Esophagus muscularis mucosa (tissue), 4 donors: ENCODE measurements around the gene ZNF217. TPM values are rescaled to one million over a fixed set of nuclear protein-coding genes. Genes with fewer than 3 reads are reported as not detected.

Experiments
- DNase-seq: peaks from one replicate; pipeline ENCODE4 v3.0.0-alpha.2; 2017; ENCODE audit errors: extremely low spot score
- H3K27ac ChIP-seq, 4 donors: fragments of 200-600 bp; sonication (generic); replicated peaks in 1 of 4; 1 replicate in 3 of 4; 2 replicates in 1 of 4; pipeline ENCODE4 v1.5.1; 2016 to 2019; ENCODE audit warnings: mild to moderate bottlenecking in 1 of 4
- H3K27me3 ChIP-seq, 4 donors: fragments of 200-600 bp; sonication (generic); one replicate each; pipeline versions ENCODE4 v1.5.1 to v1.6.0; 2016 to 2019
- H3K36me3 ChIP-seq, 4 donors: fragments of 200-600 bp; sonication (generic); one replicate each; pipeline ENCODE4 v1.5.1; 2016 to 2019
- H3K4me1 ChIP-seq, 4 donors: fragments of 200-600 bp; sonication (generic); one replicate each; pipeline ENCODE4 v1.5.1; 2016 to 2019
- H3K4me3 ChIP-seq, 4 donors: fragments of 200-600 bp; sonication (generic); 1 replicate in 2 of 4; 2 replicates in 2 of 4; pipeline ENCODE4 v1.5.1; 2016 to 2019; ENCODE audit warnings: mild to moderate bottlenecking in 4 of 4, moderate library complexity in 1 of 4
- H3K9me3 ChIP-seq, 4 donors: fragments of 200-600 bp; sonication (generic); 1 replicate in 3 of 4; 2 replicates in 1 of 4; pipeline ENCODE4 v1.5.1; 2016 to 2019
- CTCF ChIP-seq, 3 experiments: fragments of 200-600 bp in 2 of 3; fragments of 450-650 bp in 1 of 3; sonication (generic) in 2 of 3; IDR thresholded peaks; one replicate each; pipeline ENCODE4 v1.5.1; 2017 to 2019; ENCODE audit warnings: antibody characterized with exemption in 3 of 3, mild to moderate bottlenecking in 2 of 3, moderate library complexity in 1 of 3
- EP300 ChIP-seq: sonication (generic); formaldehyde crosslinking; IDR thresholded peaks from one replicate; pipeline ENCODE4 v1.6.1; 2017; ENCODE audit warnings: antibody characterized with exemption
- POLR2A ChIP-seq: fragments of 450-650 bp; IDR thresholded peaks from one replicate; pipeline ENCODE4 v1.6.1; 2017; ENCODE audit warnings: antibody characterized with exemption, moderate library complexity, mild to moderate bottlenecking, low read depth
- POLR2AphosphoS5 ChIP-seq, 2 donors: sonication (generic); formaldehyde crosslinking; IDR thresholded peaks; one replicate each; pipeline ENCODE4 v1.6.1; 2017; ENCODE audit warnings: antibody characterized with exemption in 2 of 2
- WGBS: methylation state at CpG from one replicate; pipeline ENCODE4 v1.1.5; 2018; 5-methylcytosine and 5-hydroxymethylcytosine counted together
- intact Hi-C: fragments of 100-400 bp; cut with DNase I; formaldehyde crosslinking; loops from one replicate; pipeline ENCODE4 v1.15.1; 2023
- total RNA-seq, 4 donors: library from RNA; depleted of rRNA; stranded (reverse); fragments of >200 nt; gene quantifications; one replicate each; pipeline versions ENCODE4 v1.1.0 to v1.2.1, GENCODE V29; 2016

The ZNF217 gene
- total RNA-seq, 4 donors from 2014 or later, result 15.4 to 27.3 (median 18.6) TPM

- TF ChIP-seq POLR2AphosphoS5 (IDR thresholded peaks at IDR 0.05), result peak in 1 of 2 donors; percentile 50
- TF ChIP-seq EP300, result no peak
- no peak for TF ChIP-seq CTCF (IDR thresholded peaks at IDR 0.05)
- no peak for TF ChIP-seq POLR2A
- intact Hi-C loops, result no loop called here
- Histone ChIP-seq H3K27me3 (no peaks in the 10 kb centered on the region), H3K4me1 (peaks cover 2 to 10% (median 4%) of the 10 kb centered on the region in 4 donors), H3K27ac (no peak overlapping the region), H3K4me3 (no peak overlapping the region), H3K36me3 (no peaks in the 10 kb centered on the region), H3K9me3 (no peaks in the 10 kb centered on the region)
- DNase-seq, result no peak
- WGBS, result 38% methylated on average over 8 of the region's 8 CpGs
These were observed 17.8 kb upstream of the ZNF217 start for GRCh38 chr20:53611449-53611894.

GRCh38 chr20:53609491-53610445, 16.1 kb upstream of the ZNF217 start:
- Histone ChIP-seq H3K27ac (peak overlapping the region in 2 of 4 donors; percentile 1 to 45), H3K4me3 (no peak overlapping the region), H3K27me3 (no peaks in the 10 kb centered on the region), H3K36me3 (no peaks in the 10 kb centered on the region), H3K4me1 (peaks cover 2 to 15% (median 5%) of the 10 kb centered on the region in 4 donors), H3K9me3 (no peaks in the 10 kb centered on the region)
- WGBS, result 61% methylated on average over 15 of the region's 15 CpGs
- no peak for DNase-seq
- no peak for TF ChIP-seq POLR2AphosphoS5 (IDR thresholded peaks at IDR 0.05)
- TF ChIP-seq POLR2A, result no peak
- intact Hi-C loops, result no loop called here

- 81% methylated on average over 33 of the region's 35 CpGs for WGBS
- Histone ChIP-seq H3K9me3 (no peaks in the 10 kb centered on the region), H3K27me3 (no peaks in the 10 kb centered on the region), H3K36me3 (no peaks in the 10 kb centered on the region), H3K27ac (peak overlapping the region in 3 of 4 donors; percentile 23 to 45 (median 36)), H3K4me3 (no peak overlapping the region), H3K4me1 (peaks cover 2 to 15% (median 5%) of the 10 kb centered on the region in 4 donors)
- no peak for DNase-seq
- TF ChIP-seq POLR2AphosphoS5 (IDR thresholded peaks at IDR 0.05) (no peak), POLR2A (no peak), EP300 (no peak), CTCF (IDR thresholded peaks at IDR 0.05) (no peak)
- intact Hi-C loops, result no loop called here
These were observed 15.1 kb upstream of the ZNF217 start for GRCh38 chr20:53608456-53609452.

- WGBS, result 95% methylated on average over 23 of the region's 23 CpGs
- TF ChIP-seq CTCF (IDR thresholded peaks at IDR 0.05) (no peak), EP300 (no peak), POLR2A (no peak), POLR2AphosphoS5 (IDR thresholded peaks at IDR 0.05) (no peak)
- H3K4me1 ChIP-seq, result peaks cover 2 to 15% (median 5%) of the 10 kb centered on the region in 4 donors
- no peaks in the 10 kb centered on the region for H3K27me3 ChIP-seq
- H3K27ac ChIP-seq, result peak overlapping the region in 1 of 4 donors; percentile 23
- intact Hi-C loops, result no loop called here
- H3K9me3 ChIP-seq, result no peaks in the 10 kb centered on the region
- H3K4me3 ChIP-seq, result no peak overlapping the region
- no peaks in the 10 kb centered on the region for H3K36me3 ChIP-seq
- no peak for DNase-seq
These were observed 14.4 kb upstream of the ZNF217 start for GRCh38 chr20:53608071-53608455.
